H1 (cell line): ENCODE results near the gene RAD52. TPM values are rescaled to one million over a fixed set of nuclear protein-coding genes. Genes with fewer than 3 reads are reported as not detected.

Experiments used
- CTCF ChIA-PET: fragments of 300-600 bp; sonication (Branson Sonifier 250); formaldehyde crosslinking; loops from one replicate; lab custom pipeline; 2021; ENCODE audit not compliant: partially characterized antibody; lab: Charles Lee
- POLR2A ChIA-PET: fragments of 300-600 bp; sonication (Branson Sonifier 250); formaldehyde crosslinking; loops from one replicate; lab custom pipeline; 2021; ENCODE audit warnings: inconsistent platforms; ENCODE audit not compliant: partially characterized antibody; lab: Charles Lee
- DNase-seq, 2 experiments: peaks; one replicate each; pipeline versions ENCODE4 v3.0.0 to v3.0.0-alpha.2; 2010 to 2022; ENCODE audit warnings: low spot score in 2 of 2, low read depth in 1 of 2, mixed read lengths in 1 of 2
- FAIRE-seq: peaks from 2 replicates; lab custom pipeline; 2011; peaks lifted over from hg19 to GRCh38; lab: Jason Lieb, UNC
- H2AFZ ChIP-seq: 2 replicates; pipeline ENCODE4 v1.8.1; 2012; ENCODE audit warnings: low read length, inconsistent platforms
- H2AK5ac ChIP-seq: 2 replicates; pipeline ENCODE4 v1.6.1; 2013; ENCODE audit warnings: low read depth, low read length
- H2BK120ac ChIP-seq: replicated peaks from 2 replicates; pipeline ENCODE3; 2013; ENCODE audit warnings: low read depth, low read length, inconsistent platforms
- H2BK12ac ChIP-seq: 2 replicates; pipeline ENCODE4 v1.6.1; 2013; ENCODE audit warnings: low read depth, low read length
- H2BK15ac ChIP-seq: 2 replicates; pipeline ENCODE4 v1.6.1; 2013; ENCODE audit warnings: low read length
- H2BK20ac ChIP-seq: 2 replicates; pipeline ENCODE4 v1.6.1; 2013; ENCODE audit warnings: low read length
- H2BK5ac ChIP-seq: 2 replicates; pipeline ENCODE4 v1.6.1; 2013; ENCODE audit warnings: low read depth, low read length
- H3K14ac ChIP-seq: 2 replicates; pipeline ENCODE4 v1.6.1; 2013; ENCODE audit warnings: inconsistent platforms; ENCODE audit not compliant: insufficient read length
- H3K18ac ChIP-seq: 2 replicates; pipeline ENCODE4 v1.6.1; 2013; ENCODE audit warnings: low read length; ENCODE audit errors: extremely low read depth
- H3K23ac ChIP-seq: 2 replicates; pipeline ENCODE4 v1.6.1; 2013; ENCODE audit warnings: inconsistent platforms; ENCODE audit not compliant: insufficient read length
- H3K23me2 ChIP-seq: 2 replicates; pipeline ENCODE4 v1.6.1; 2013; ENCODE audit warnings: low read depth, low read length
- H3K27ac ChIP-seq: 2 replicates; pipeline ENCODE4 v1.6.1; 2011; ENCODE audit warnings: low read depth, low read length, inconsistent platforms
- H3K27me3 ChIP-seq, 4 experiments: replicated peaks in 1 of 4; 1 replicate in 1 of 4; 2 replicates in 3 of 4; pipeline versions ENCODE4 v1.6.1 to v1.8.1; 2011 to 2013; ENCODE audit warnings: low read length in 3 of 4, mild to moderate bottlenecking in 3 of 4, inconsistent platforms in 2 of 4, mixed read lengths in 2 of 4, moderate library complexity in 1 of 4; ENCODE audit not compliant: control insufficient read depth in 3 of 4, insufficient read depth in 3 of 4; ENCODE audit errors: extremely low read depth in 1 of 4
- H3K36me3 ChIP-seq, 4 experiments: 2 replicates each; pipeline versions ENCODE4 v1.6.1 to v1.8.1; 2011 to 2013; ENCODE audit warnings: mild to moderate bottlenecking in 4 of 4, low read length in 3 of 4, moderate library complexity in 2 of 4, control low read depth in 1 of 4, inconsistent platforms in 1 of 4; ENCODE audit not compliant: insufficient read depth in 4 of 4, control insufficient read depth in 2 of 4
- H3K4ac ChIP-seq: replicated peaks from 2 replicates; pipeline ENCODE3; 2013; ENCODE audit warnings: low read length, low read depth, mixed read lengths, inconsistent platforms; ENCODE audit not compliant: insufficient read length
- H3K4me1 ChIP-seq, 4 experiments: replicated peaks in 1 of 4; 1 replicate in 1 of 4; 2 replicates in 3 of 4; pipeline versions ENCODE4 v1.6.1 to v1.8.1; 2011 to 2013; ENCODE audit warnings: low read length in 3 of 4, inconsistent platforms in 2 of 4, mixed read lengths in 1 of 4; ENCODE audit not compliant: insufficient read depth in 4 of 4, control insufficient read depth in 3 of 4
- H3K4me2 ChIP-seq, 2 experiments: 2 replicates each; pipeline versions ENCODE4 v1.6.1 to v1.8.1; 2011 to 2013; ENCODE audit warnings: low read depth in 2 of 2, low read length in 2 of 2, control low read depth in 1 of 2, inconsistent platforms in 1 of 2, mild to moderate bottlenecking in 1 of 2; ENCODE audit not compliant: insufficient read depth in 1 of 2
- H3K4me3 ChIP-seq, 4 experiments: fragments of 200-600, 300-600 bp in 1 of 4; sonication (generic), shearing (Covaris generic), sonication (Bioruptor Twin) in 1 of 4; 2 replicates each; pipeline versions ENCODE4 v1.5.1 to v1.8.1; 2011 to 2016; ENCODE audit warnings: low read length in 4 of 4, low read depth in 3 of 4, control low read depth in 2 of 4, inconsistent platforms in 2 of 4, mild to moderate bottlenecking in 2 of 4, mixed read lengths in 1 of 4, moderate library complexity in 1 of 4; ENCODE audit not compliant: insufficient read depth in 2 of 4; ENCODE audit errors: extremely low read depth in 1 of 4
- H3K56ac ChIP-seq: replicated peaks from 2 replicates; pipeline ENCODE3; 2013; ENCODE audit warnings: low read depth, mild to moderate bottlenecking, mixed read lengths, low read length, inconsistent platforms; ENCODE audit not compliant: insufficient read length
- H3K79me1 ChIP-seq: 2 replicates; pipeline ENCODE4 v1.6.1; 2013; ENCODE audit warnings: low read depth, low read length, control low read depth
- H3K79me2 ChIP-seq, 2 experiments: 2 replicates each; pipeline versions ENCODE4 v1.6.1 to v1.8.1; 2012 to 2013; ENCODE audit warnings: low read length in 2 of 2, mild to moderate bottlenecking in 2 of 2, inconsistent platforms in 1 of 2; ENCODE audit not compliant: insufficient read depth in 2 of 2, control insufficient read depth in 1 of 2
- H3K9ac ChIP-seq, 4 experiments: replicated peaks in 1 of 4; 1 replicate in 1 of 4; 2 replicates in 3 of 4; pipeline versions ENCODE4 v1.6.1 to v1.8.1; 2011 to 2013; ENCODE audit warnings: low read depth in 3 of 4, low read length in 3 of 4, control low read depth in 2 of 4, mild to moderate bottlenecking in 2 of 4, moderate library complexity in 2 of 4, inconsistent platforms in 1 of 4; ENCODE audit errors: extremely low read depth in 1 of 4
- H3K9me3 ChIP-seq, 2 experiments: 2 replicates each; pipeline versions ENCODE4 v1.6.1 to v1.8.1; 2012 to 2013; ENCODE audit warnings: mild to moderate bottlenecking in 2 of 2, moderate library complexity in 2 of 2, control low read depth in 1 of 2, inconsistent platforms in 1 of 2, low read depth in 1 of 2, low read length in 1 of 2, mixed read lengths in 1 of 2; ENCODE audit not compliant: insufficient read depth in 2 of 2
- H4K20me1 ChIP-seq, 2 experiments: replicated peaks in 1 of 2; 2 replicates each; pipeline versions ENCODE3 to v1.8.1; 2011 to 2013; ENCODE audit warnings: inconsistent platforms in 2 of 2, low read length in 2 of 2, mild to moderate bottlenecking in 1 of 2; ENCODE audit not compliant: insufficient read depth in 2 of 2, control insufficient read depth in 1 of 2
- H4K5ac ChIP-seq: 2 replicates; pipeline ENCODE4 v1.6.1; 2013; ENCODE audit warnings: low read length, low read depth, mixed read lengths, inconsistent platforms; ENCODE audit not compliant: insufficient read length
- H4K8ac ChIP-seq: 2 replicates; pipeline ENCODE4 v1.8.0; 2013; ENCODE audit warnings: mild to moderate bottlenecking, moderate library complexity, low read length, inconsistent platforms; ENCODE audit not compliant: insufficient read depth; ENCODE audit errors: extremely low read depth
- H4K91ac ChIP-seq: replicated peaks from 2 replicates; pipeline ENCODE3; 2013; ENCODE audit warnings: low read length, mixed read lengths, inconsistent platforms; ENCODE audit not compliant: insufficient read length
- ZNF274 ChIP-seq: IDR thresholded peaks from 2 replicates; pipeline ENCODE4 v1.7.0; 2012; ENCODE audit warnings: low read length, borderline replicate concordance; ENCODE audit errors: extremely low read depth
- WGBS, 2 experiments: shearing (Covaris generic) in 1 of 2; methylation state at CpG; one replicate each; pipeline versions ENCODE4 v1.1.6 to v1.1.7; 2013 to 2015; ENCODE audit warnings: low lambda C conversion rate in 2 of 2, mixed read lengths in 2 of 2, inconsistent platforms in 1 of 2, low coverage in 1 of 2, missing lambda C conversion rate in 1 of 2; ENCODE audit not compliant: insufficient replicate concordance in 2 of 2, insufficient coverage in 1 of 2, insufficient read length in 1 of 2; ENCODE audit errors: extremely low coverage in 1 of 2, missing lambda C conversion rate in 1 of 2; 5-methylcytosine and 5-hydroxymethylcytosine counted together
- polyA plus RNA-seq, 7 experiments: library from polyadenylated mRNA; depleted of rRNA in 3 of 7; stranded (reverse) in 5 of 7; unstranded in 2 of 7; fragments of >200 nt in 5 of 7; fragments of 200-250 nt in 2 of 7; gene quantifications; 1 replicate in 5 of 7; 2 replicates in 1 of 7; 4 replicates in 1 of 7; pipeline versions ENCODE4 v1.2.1 to v1.2.3, GENCODE V29; 2011 to 2013; ENCODE audit warnings: missing spikeins in 2 of 7, mixed read lengths in 2 of 7
- total RNA-seq: library from RNA; stranded (reverse); fragmentation: NEBNext Ultra II Directional; extraction: Animal tissue kit (Norgen Biotek cat#: 25700); gene quantifications from 2 replicates; pipeline ENCODE4 v1.2.1, GENCODE V29; 2021

The RAD52 gene
- total and polyA plus RNA-seq, 2 of the 8 experiments (the other 6 are each of a cell fraction or from before 2014, with no cell fraction given): 12.5 to 14.3 TPM

DNA sequence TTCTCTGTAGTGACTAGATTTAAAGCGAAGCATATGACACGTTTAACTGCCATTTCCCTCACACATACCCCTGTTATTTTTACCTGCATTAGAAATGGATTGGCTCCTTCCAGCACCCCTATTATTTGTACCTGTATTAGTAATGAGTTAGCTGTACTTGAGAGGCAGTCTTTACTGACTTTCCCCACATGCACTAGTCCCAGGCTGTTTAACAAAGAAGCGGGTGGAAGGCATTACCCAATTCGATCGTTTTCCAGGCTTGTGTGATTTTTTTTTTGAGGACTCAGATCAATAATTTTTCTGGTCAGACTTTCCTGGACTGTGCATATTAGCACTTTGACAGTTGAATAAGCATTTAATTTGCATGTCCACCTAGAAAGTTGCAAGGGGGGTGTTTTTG is 46.4 kb downstream of the RAD52 start:
- H3K23ac ChIP-seq: no peak overlapping the region
- no peak overlapping the region for H3K4me3 ChIP-seq
- no peaks in the 10 kb centered on the region; the same call in 1 of the 2 replicates for H3K23me2 ChIP-seq
- H2AFZ ChIP-seq: no peak overlapping the region
- ChIA-PET CTCF (interaction anchor here (1.2 kb wide), 1 partner anchor 332 kb away, joined by 3 read pairs; no protein-coding TSS in a partner anchor), POLR2A (no interaction called here)
- no peaks in the 10 kb centered on the region for H3K9me3 ChIP-seq
- no peak overlapping the region for H3K14ac ChIP-seq
- no peaks in the 10 kb centered on the region for H3K79me2 ChIP-seq
- H3K4ac ChIP-seq: no peak overlapping the region
- FAIRE-seq: no peak
- H3K4me2 ChIP-seq: no peak overlapping the region
- H3K36me3 ChIP-seq: peaks cover 10 to 68% (median 43%) of the 10 kb centered on the region in 4 experiments; a peak in 7 of 8 replicates
- TF ChIP-seq ZNF274: no peak
- no peaks in the 10 kb centered on the region for H3K4me1 ChIP-seq
- DNase-seq: no peak
- peaks cover 4 to 8% of the 10 kb centered on the region in 2 experiments for H4K20me1 ChIP-seq
- H3K27me3 ChIP-seq: no peaks in the 10 kb centered on the region
- H2BK120ac ChIP-seq: no peak overlapping the region
- H2BK20ac ChIP-seq: no peak overlapping the region
- H4K91ac ChIP-seq: no peak overlapping the region
- 88% methylated on average over 5 of the region's 5 CpGs; no CpG with 5 or more reads in 1 of the 2 experiments for WGBS, 2 experiments
- no peak overlapping the region for H3K27ac ChIP-seq
- no peak overlapping the region for H4K8ac ChIP-seq
- H3K18ac ChIP-seq: no peak overlapping the region
- no peak overlapping the region for H2AK5ac ChIP-seq
- H2BK5ac ChIP-seq: no peak overlapping the region
- H4K5ac ChIP-seq: no peak overlapping the region
- H2BK15ac ChIP-seq: no peak overlapping the region
- no peak overlapping the region for H2BK12ac ChIP-seq
- peak overlapping the region in 1 of 4 experiments; percentile 43; a peak in 1 of 7 replicates for H3K9ac ChIP-seq
- no peak overlapping the region for H3K56ac ChIP-seq
- no peaks in the 10 kb centered on the region; the same call in 1 of the 2 replicates for H3K79me1 ChIP-seq
